ENCODE data around the gene PALMD.

The PALMD gene

DNA sequence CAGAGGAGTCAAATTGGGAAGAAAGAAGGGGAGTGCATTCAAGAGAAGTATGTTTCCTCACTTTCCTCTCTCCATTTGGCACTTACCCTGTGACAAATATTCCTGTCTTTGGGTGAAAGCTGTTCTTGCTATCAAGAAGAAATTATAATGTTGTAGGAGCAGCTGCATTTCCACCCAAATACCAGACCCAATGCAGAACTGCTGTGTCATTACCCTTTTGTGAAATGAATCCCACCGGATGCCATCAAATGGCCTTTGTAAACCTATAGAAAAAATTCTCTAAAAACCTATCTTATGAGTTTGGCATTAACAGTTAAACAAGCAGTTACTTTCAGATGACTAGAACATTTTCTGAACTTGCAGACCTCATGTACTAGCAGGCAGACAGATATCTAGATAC, 16.7 kb upstream of the PALMD start:
- ChIA-PET POLR2A (ENCODE audit: low non-redundant PET) (no interaction called here), CTCF (no interaction called here)
- no peak for DNase-seq (ENCODE audit: low spot score)
- H3K27ac ChIP-seq: no peak overlapping the region
- TF ChIP-seq, protein P1, sequence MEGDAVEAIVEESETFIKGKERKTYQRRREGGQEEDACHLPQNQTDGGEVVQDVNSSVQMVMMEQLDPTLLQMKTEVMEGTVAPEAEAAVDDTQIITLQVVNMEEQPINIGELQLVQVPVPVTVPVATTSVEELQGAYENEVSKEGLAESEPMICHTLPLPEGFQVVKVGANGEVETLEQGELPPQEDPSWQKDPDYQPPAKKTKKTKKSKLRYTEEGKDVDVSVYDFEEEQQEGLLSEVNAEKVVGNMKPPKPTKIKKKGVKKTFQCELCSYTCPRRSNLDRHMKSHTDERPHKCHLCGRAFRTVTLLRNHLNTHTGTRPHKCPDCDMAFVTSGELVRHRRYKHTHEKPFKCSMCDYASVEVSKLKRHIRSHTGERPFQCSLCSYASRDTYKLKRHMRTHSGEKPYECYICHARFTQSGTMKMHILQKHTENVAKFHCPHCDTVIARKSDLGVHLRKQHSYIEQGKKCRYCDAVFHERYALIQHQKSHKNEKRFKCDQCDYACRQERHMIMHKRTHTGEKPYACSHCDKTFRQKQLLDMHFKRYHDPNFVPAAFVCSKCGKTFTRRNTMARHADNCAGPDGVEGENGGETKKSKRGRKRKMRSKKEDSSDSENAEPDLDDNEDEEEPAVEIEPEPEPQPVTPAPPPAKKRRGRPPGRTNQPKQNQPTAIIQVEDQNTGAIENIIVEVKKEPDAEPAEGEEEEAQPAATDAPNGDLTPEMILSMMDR (conservative IDR thresholded peaks at IDR 0.05; ENCODE audit: low read depth): no peak

DNA sequence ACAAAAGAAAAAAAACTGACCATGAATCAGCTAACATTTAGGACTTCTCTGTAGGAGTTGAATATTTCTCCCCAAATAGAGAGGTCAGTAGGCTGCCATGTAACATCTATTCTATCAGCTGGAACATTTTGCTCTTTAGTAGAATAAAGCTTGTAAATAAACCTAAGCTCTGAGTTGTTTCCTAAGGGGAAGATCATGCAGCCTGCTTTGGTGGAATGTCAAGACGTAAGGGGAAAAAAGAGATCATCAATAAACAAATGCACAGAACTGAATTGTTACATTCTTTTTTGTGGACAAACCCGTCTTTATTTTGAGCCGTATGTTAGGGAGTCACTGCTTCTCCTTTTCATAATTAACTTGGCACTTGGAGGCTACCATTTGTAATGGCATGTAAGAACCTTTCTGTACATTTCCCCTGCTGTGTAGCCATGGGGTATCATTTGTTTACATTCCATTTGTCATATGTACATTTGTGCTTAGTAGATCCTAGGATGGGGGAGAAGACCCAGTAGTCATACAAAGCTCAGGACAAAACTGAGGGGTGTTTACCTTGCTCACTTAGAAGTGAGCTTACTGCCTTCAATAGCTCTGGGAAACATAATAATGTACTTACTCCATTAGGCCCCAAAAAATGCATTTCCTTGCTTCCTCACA, 10.8 kb upstream of the PALMD start:
- TF ChIP-seq, protein P1 (conservative IDR thresholded peaks at IDR 0.05; ENCODE audit: low read depth): no peak
- DNase-seq (ENCODE audit: low spot score): no peak
- ChIA-PET CTCF (interaction anchor here (0.6 kb wide), 1 partner anchor 38 kb away, joined by 3 read pairs; no protein-coding TSS in a partner anchor), POLR2A (ENCODE audit: low non-redundant PET) (no interaction called here)
- no peak overlapping the region for H3K27ac ChIP-seq

DNA sequence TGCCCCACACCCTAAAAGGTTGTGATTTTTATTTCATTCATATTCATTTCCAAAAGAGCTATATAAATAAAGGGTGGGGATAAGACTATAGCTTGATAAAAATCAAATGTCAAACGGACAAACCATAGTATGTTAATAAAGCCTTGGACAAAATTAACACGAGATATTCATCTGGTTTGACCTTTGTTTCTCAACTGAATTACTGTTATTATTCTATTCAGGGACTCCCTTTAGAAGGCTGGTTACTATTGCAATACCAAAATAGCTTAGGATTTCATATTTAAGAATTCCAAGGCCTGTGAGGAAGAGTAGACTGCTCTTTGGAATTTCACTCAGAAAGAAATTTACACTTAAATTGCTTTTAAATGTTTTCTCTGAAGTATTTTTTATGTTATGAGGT, 10.2 kb upstream of the PALMD start:
- CTCF ChIA-PET: interaction anchor here (0.6 kb wide), 1 partner anchor 37 kb away, joined by 3 read pairs; no protein-coding TSS in a partner anchor
- TF ChIP-seq, protein P1 (conservative IDR thresholded peaks at IDR 0.05; ENCODE audit: low read depth): no peak
- no peak for DNase-seq (ENCODE audit: low spot score)
- POLR2A ChIA-PET (ENCODE audit: low non-redundant PET): no interaction called here
- H3K27ac ChIP-seq: no peak overlapping the region

DNA sequence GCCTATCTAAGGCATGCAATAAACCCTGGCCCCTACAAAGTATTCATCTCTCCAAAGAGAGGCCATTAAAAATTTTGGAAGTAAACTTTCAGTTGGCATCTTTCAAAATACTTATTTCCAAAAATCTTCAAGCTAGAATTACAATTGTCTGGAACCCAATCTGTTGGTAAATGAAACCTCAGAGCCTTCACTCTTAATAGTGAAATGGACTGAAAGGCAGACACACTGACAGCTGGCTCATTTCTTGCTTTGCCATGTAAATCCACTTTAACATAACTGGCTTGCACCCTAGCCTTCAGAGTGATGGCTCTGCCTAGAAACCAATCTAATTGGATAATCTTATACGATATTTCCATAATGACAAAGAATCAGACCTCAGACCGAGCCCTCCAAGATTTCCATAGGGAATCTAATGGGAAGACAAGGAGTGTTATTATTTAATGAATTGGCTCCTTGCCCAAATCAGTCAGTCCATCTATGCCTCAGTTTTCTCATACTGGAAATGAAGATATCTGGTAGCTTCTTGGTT, 9.2 kb upstream of the PALMD start:
- DNase-seq (ENCODE audit: low spot score): no peak
- ChIA-PET POLR2A (ENCODE audit: low non-redundant PET) (no interaction called here), CTCF (no interaction called here)
- TF ChIP-seq, protein P1 (conservative IDR thresholded peaks at IDR 0.05; ENCODE audit: low read depth): no peak
- H3K27ac ChIP-seq: no peak overlapping the region

DNA sequence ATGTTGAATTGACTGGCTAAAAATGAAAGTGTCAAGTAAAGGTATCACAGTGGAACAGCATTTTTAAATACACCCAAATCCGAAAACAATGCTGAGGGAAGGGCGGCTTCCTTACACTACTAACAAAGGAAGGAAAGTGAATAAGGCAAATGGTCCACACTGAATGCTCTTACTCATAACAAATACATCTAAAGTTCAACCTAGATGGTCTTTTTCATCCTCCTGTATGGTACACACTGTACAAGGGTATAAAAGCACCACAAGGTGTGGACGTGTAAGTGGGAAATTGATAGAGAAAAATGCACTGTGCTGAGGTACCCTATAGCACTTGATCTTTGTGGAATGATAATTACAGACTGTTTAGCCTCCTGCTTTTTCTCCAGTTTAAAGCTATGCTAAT, 7.1 kb upstream of the PALMD start:
- ChIA-PET CTCF (no interaction called here), POLR2A (ENCODE audit: low non-redundant PET) (no interaction called here)
- TF ChIP-seq, protein P1 (conservative IDR thresholded peaks at IDR 0.05; ENCODE audit: low read depth): no peak
- DNase-seq (ENCODE audit: low spot score): no peak
- H3K27ac ChIP-seq: no peak overlapping the region

DNA sequence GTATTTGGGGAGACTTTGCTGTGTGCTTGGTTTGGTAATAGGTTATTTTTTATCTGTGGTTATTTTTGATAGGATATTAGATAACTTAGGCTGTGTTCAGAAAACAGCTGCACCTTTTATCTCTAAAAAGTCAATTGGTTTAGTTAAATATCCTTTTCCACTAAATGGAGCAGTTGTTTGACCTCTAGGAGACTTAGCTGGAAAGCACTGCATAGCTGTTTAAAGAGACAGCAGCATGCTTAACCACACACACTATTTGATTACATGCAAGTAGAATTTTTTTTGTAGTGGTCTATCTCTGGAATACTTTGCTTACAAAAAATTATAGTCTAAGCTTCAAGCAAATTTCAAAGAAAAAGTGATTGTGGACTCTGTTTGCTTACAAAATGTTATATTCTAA, 6.5 kb upstream of the PALMD start:
- H3K27ac ChIP-seq: no peak overlapping the region
- ChIA-PET POLR2A (ENCODE audit: low non-redundant PET) (no interaction called here), CTCF (no interaction called here)
- no peak for DNase-seq (ENCODE audit: low spot score)
- TF ChIP-seq, protein P1 (conservative IDR thresholded peaks at IDR 0.05; ENCODE audit: low read depth): no peak
